GM12878 (cell line): Measurements from ENCODE around the gene PRKAG2. TPM values are rescaled to one million over a fixed set of nuclear protein-coding genes. Genes with fewer than 3 reads are reported as not detected.

ENCODE experiments used
- ATF7 ChIP-seq: fragments of 450-650 bp; IDR thresholded peaks from 2 replicates; pipeline ENCODE4 v1.6.1; 2016; ENCODE audit warnings: low read depth, mild to moderate bottlenecking
- BHLHE40 ChIP-seq, 2 experiments: fragments of 450-650 bp in 1 of 2; IDR thresholded peaks; 2 replicates each; pipeline ENCODE4 v1.6.1; 2011 to 2017; ENCODE audit warnings: low read depth in 2 of 2, borderline replicate concordance in 1 of 2, improper control_type of control experiment in 1 of 2, low read length in 1 of 2, mild to moderate bottlenecking in 1 of 2
- FOS ChIP-seq: IDR thresholded peaks from 3 replicates; pipeline ENCODE4 v1.6.1; 2011; ENCODE audit warnings: borderline replicate concordance; ENCODE audit not compliant: insufficient read length; ENCODE audit errors: extremely low read depth
- GABPA ChIP-seq: IDR thresholded peaks from 2 replicates; pipeline ENCODE4 v1.6.1; 2014; ENCODE audit warnings: antibody characterized with exemption, low read depth, mild to moderate bottlenecking, inconsistent platforms
- HCFC1 ChIP-seq: fragments of 150-350 bp; IDR thresholded peaks from 2 replicates; pipeline ENCODE4 v1.6.1; 2014; ENCODE audit warnings: low read length
- HDGF ChIP-seq: fragments of 450-650 bp; IDR thresholded peaks from 2 replicates; pipeline ENCODE4 v1.6.1; 2016; ENCODE audit warnings: antibody characterized with exemption
- MAX ChIP-seq: IDR thresholded peaks from 2 replicates; pipeline ENCODE4 v1.6.1; 2012; ENCODE audit warnings: low read depth, low read length, improper control_type of control experiment
- MEF2B ChIP-seq: fragments of 450-650 bp; IDR thresholded peaks from 2 replicates; pipeline ENCODE4 v1.6.1; 2018; ENCODE audit warnings: mild to moderate bottlenecking, moderate library complexity; ENCODE audit not compliant: partially characterized antibody, poor library complexity, severe bottlenecking
- NFYB ChIP-seq: IDR thresholded peaks from 2 replicates; pipeline ENCODE4 v1.6.1; 2011; ENCODE audit warnings: low read depth, mild to moderate bottlenecking, low read length, improper control_type of control experiment, moderate library complexity; ENCODE audit not compliant: insufficient read depth
- POLR2A ChIP-seq: IDR thresholded peaks from 2 replicates; pipeline ENCODE4 v1.6.1; 2011; ENCODE audit warnings: low read depth, mild to moderate bottlenecking, low read length
- POU2F2 ChIP-seq: IDR thresholded peaks from 3 replicates; pipeline ENCODE4 v1.6.1; 2011; ENCODE audit warnings: low read depth, mild to moderate bottlenecking, low read length, borderline replicate concordance
- RFX5 ChIP-seq: IDR thresholded peaks from 2 replicates; pipeline ENCODE4 v1.6.1; 2011; ENCODE audit warnings: low read depth, low read length, improper control_type of control experiment
- SP1 ChIP-seq: IDR thresholded peaks from one replicate; pipeline ENCODE4 v1.6.1; 2011; ENCODE audit warnings: low read depth, low read length
- TCF12 ChIP-seq: IDR thresholded peaks from 2 replicates; pipeline ENCODE4 v1.6.1; 2011; ENCODE audit warnings: low read depth, mild to moderate bottlenecking, low read length
- YBX1 ChIP-seq: fragments of 450-650 bp; IDR thresholded peaks from 2 replicates; pipeline ENCODE4 v1.6.1; 2016; ENCODE audit warnings: antibody characterized with exemption
- ZNF384 ChIP-seq: IDR thresholded peaks from 2 replicates; pipeline ENCODE4 v1.6.1; 2012; ENCODE audit warnings: low read depth, mild to moderate bottlenecking, low read length, improper control_type of control experiment, borderline replicate concordance
- polyA plus RNA-seq, 11 experiments: library from polyadenylated mRNA; depleted of rRNA in 4 of 11; unstranded in 6 of 11; stranded (reverse) in 5 of 11; fragments of >200 nt; fragmentation: Nextera tagmentation in 4 of 11; fragmentation: Illumina TruSeq in 1 of 11; extraction: Ambion mirVana in 4 of 11; extraction: Trizol in 1 of 11; gene quantifications; 1 replicate in 1 of 11; 2 replicates in 10 of 11; pipeline versions ENCODE4 v1.2.1 to v1.2.3, GENCODE V29; 2011 to 2016; ENCODE audit warnings: inconsistent platforms in 2 of 11, missing spikeins in 2 of 11, low read depth in 1 of 11
- total RNA-seq, 4 experiments: library from RNA; depleted of rRNA in 3 of 4; stranded (reverse); fragments of >200 nt in 3 of 4; fragmentation: Illumina TruSeq in 1 of 4; extraction: Trizol in 1 of 4; gene quantifications; 2 replicates each; pipeline versions ENCODE4 v1.2.1 to v1.2.3, GENCODE V29; 2013 to 2021
- TF ChIP-seq, protein P1 (sequence below): IDR thresholded peaks from 2 replicates; pipeline ENCODE4 v1.6.1; 2012; ENCODE audit warnings: low read depth, low read length, improper control_type of control experiment
- TF ChIP-seq, protein P2 (sequence below): fragments of 450-650 bp; IDR thresholded peaks from 2 replicates; pipeline ENCODE4 v1.6.1; 2017; ENCODE audit warnings: low read depth, mild to moderate bottlenecking, moderate library complexity
- TF ChIP-seq, protein P3 (sequence below): fragments of 450-650 bp; IDR thresholded peaks from 2 replicates; pipeline ENCODE4 v1.6.1; 2016; ENCODE audit warnings: mild to moderate bottlenecking
- TF ChIP-seq, protein P4 (sequence below): fragments of 450-650 bp; IDR thresholded peaks from 2 replicates; pipeline ENCODE4 v1.6.1; 2018; ENCODE audit warnings: borderline replicate concordance, mild to moderate bottlenecking; ENCODE audit not compliant: partially characterized antibody

Gene PRKAG2
- total and polyA plus RNA-seq, 10 of the 15 experiments (the other 5 are each of a cell fraction or from before 2014, with no cell fraction given) = 3.4 to 8.9 (median 6.8) TPM

- TF ChIP-seq SP1 (peak; percentile 80), NFYB (peak; percentile 65), FOS (peak; percentile 12), ATF7 (peak; percentile 91), MEF2B (peak; percentile 83), HDGF (peak; percentile 90), MAX (peak; percentile 88), GABPA (peak; percentile 51; the same call in 1 of the 2 replicates), POLR2A (peak; percentile 10; the same call in 1 of the 2 replicates), TCF12 (no peak), BHLHE40 (IDR thresholded peaks at IDR 0.05; ENCODE audit: borderline replicate concordance in 1 of 2, low read depth in 2 of 2, low read length in 1 of 2) (peak in 1 of 2 experiments; percentile 66; a peak in 2 of 4 replicates), ZNF384 (no peak), YBX1 (no peak), POU2F2 (0 out of 3 replicates have a peak, but pooled peaks have one; percentile 39), RFX5 (peak; percentile 83; the same call in 1 of the 2 replicates), HCFC1 (0 out of 2 replicates have a peak, but pooled peaks have one; percentile 6)
- TF ChIP-seq, protein P1, sequence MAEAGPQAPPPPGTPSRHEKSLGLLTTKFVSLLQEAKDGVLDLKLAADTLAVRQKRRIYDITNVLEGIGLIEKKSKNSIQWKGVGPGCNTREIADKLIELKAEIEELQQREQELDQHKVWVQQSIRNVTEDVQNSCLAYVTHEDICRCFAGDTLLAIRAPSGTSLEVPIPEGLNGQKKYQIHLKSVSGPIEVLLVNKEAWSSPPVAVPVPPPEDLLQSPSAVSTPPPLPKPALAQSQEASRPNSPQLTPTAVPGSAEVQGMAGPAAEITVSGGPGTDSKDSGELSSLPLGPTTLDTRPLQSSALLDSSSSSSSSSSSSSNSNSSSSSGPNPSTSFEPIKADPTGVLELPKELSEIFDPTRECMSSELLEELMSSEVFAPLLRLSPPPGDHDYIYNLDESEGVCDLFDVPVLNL = peak; percentile 74
- TF ChIP-seq, protein P2, sequence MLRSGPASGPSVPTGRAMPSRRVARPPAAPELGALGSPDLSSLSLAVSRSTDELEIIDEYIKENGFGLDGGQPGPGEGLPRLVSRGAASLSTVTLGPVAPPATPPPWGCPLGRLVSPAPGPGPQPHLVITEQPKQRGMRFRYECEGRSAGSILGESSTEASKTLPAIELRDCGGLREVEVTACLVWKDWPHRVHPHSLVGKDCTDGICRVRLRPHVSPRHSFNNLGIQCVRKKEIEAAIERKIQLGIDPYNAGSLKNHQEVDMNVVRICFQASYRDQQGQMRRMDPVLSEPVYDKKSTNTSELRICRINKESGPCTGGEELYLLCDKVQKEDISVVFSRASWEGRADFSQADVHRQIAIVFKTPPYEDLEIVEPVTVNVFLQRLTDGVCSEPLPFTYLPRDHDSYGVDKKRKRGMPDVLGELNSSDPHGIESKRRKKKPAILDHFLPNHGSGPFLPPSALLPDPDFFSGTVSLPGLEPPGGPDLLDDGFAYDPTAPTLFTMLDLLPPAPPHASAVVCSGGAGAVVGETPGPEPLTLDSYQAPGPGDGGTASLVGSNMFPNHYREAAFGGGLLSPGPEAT = 0 out of 2 replicates have a peak, but pooled peaks have one; percentile 17
- TF ChIP-seq, protein P3, sequence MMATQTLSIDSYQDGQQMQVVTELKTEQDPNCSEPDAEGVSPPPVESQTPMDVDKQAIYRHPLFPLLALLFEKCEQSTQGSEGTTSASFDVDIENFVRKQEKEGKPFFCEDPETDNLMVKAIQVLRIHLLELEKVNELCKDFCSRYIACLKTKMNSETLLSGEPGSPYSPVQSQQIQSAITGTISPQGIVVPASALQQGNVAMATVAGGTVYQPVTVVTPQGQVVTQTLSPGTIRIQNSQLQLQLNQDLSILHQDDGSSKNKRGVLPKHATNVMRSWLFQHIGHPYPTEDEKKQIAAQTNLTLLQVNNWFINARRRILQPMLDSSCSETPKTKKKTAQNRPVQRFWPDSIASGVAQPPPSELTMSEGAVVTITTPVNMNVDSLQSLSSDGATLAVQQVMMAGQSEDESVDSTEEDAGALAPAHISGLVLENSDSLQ = peak; percentile 58
- TF ChIP-seq, protein P4, sequence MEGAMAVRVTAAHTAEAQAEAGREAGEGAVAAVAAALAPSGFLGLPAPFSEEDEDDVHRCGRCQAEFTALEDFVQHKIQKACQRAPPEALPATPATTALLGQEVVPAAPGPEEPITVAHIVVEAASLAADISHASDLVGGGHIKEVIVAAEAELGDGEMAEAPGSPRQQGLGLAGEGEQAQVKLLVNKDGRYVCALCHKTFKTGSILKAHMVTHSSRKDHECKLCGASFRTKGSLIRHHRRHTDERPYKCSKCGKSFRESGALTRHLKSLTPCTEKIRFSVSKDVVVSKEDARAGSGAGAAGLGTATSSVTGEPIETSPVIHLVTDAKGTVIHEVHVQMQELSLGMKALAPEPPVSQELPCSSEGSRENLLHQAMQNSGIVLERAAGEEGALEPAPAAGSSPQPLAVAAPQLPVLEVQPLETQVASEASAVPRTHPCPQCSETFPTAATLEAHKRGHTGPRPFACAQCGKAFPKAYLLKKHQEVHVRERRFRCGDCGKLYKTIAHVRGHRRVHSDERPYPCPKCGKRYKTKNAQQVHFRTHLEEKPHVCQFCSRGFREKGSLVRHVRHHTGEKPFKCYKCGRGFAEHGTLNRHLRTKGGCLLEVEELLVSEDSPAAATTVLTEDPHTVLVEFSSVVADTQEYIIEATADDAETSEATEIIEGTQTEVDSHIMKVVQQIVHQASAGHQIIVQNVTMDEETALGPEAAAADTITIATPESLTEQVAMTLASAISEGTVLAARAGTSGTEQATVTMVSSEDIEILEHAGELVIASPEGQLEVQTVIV = no peak
Measured at GRCh38 chr7:151519765-151520418, 357.0 kb downstream of the PRKAG2 start, which contains the start of gene RHEB (continued).
